Osteocyte (in vitro differentiated cells): ENCODE data around the gene GALNT14. TPM values are rescaled to one million over a fixed set of nuclear protein-coding genes. Genes with fewer than 3 reads are reported as not detected.

Experiments
- DNase-seq: peaks from one replicate; pipeline ENCODE4 v3.0.0; 2021; ENCODE audit warnings: mixed read lengths; ENCODE audit not compliant: unreplicated experiment; ENCODE audit errors: extremely low spot score
- H3K27ac Mint-ChIP-seq: one replicate; pipeline ENCODE4 v1.8.0; 2021; ENCODE audit warnings: mild to moderate bottlenecking, mixed read lengths; ENCODE audit not compliant: unreplicated experiment
- H3K27me3 Mint-ChIP-seq: one replicate; pipeline ENCODE4 v1.8.0; 2021; ENCODE audit warnings: mixed read lengths; ENCODE audit not compliant: unreplicated experiment
- H3K36me3 Mint-ChIP-seq: one replicate; pipeline ENCODE4 v1.8.0; 2021; ENCODE audit warnings: mixed read lengths; ENCODE audit not compliant: unreplicated experiment
- H3K4me1 Mint-ChIP-seq: one replicate; pipeline ENCODE4 v1.8.0; 2021; ENCODE audit warnings: mixed read lengths; ENCODE audit not compliant: unreplicated experiment
- H3K4me3 Mint-ChIP-seq: one replicate; pipeline ENCODE4 v1.8.0; 2021; ENCODE audit warnings: mild to moderate bottlenecking, moderate library complexity, mixed read lengths; ENCODE audit not compliant: unreplicated experiment
- H3K9me3 Mint-ChIP-seq: one replicate; pipeline ENCODE4 v1.8.0; 2021; ENCODE audit warnings: mixed read lengths; ENCODE audit not compliant: unreplicated experiment
- CTCF ChIP-seq: fragments of 200-600 bp; sonication (generic); IDR thresholded peaks from 2 replicates; pipeline ENCODE4 v1.5.0; 2021; ENCODE audit warnings: antibody characterized with exemption, mild to moderate bottlenecking, moderate library complexity
- total RNA-seq: library from RNA; stranded (reverse); gene quantifications from 2 replicates; pipeline ENCODE4 v1.2.1, GENCODE V29; 2021

The GALNT14 gene
- total RNA-seq, 1 donor from 2014 or later, result 4.1 TPM

GRCh38 chr2:31012406-31012805 lies 125.8 kb downstream of the GALNT14 start:
- Mint-ChIP-seq H3K36me3 (no peaks in the 10 kb centered on the region), H3K9me3 (no peaks in the 10 kb centered on the region), H3K4me3 (no peak overlapping the region), H3K27me3 (peaks cover 4% of the 10 kb centered on the region), H3K27ac (no peak overlapping the region), H3K4me1 (no peaks in the 10 kb centered on the region)
- DNase-seq, result no peak
- TF ChIP-seq CTCF, result no peak

GRCh38 chr2:31011587-31011986 lies 126.7 kb downstream of the GALNT14 start:
- Mint-ChIP-seq H3K9me3 (no peaks in the 10 kb centered on the region), H3K4me1 (no peaks in the 10 kb centered on the region), H3K36me3 (no peaks in the 10 kb centered on the region), H3K4me3 (no peak overlapping the region), H3K27me3 (peaks cover 4% of the 10 kb centered on the region), H3K27ac (no peak overlapping the region)
- no peak for TF ChIP-seq CTCF
- DNase-seq, result no peak

GRCh38 chr2:31008561-31009114 lies 129.6 kb downstream of the GALNT14 start:
- H3K27me3 Mint-ChIP-seq, result peaks cover 4% of the 10 kb centered on the region
- H3K36me3 Mint-ChIP-seq, result no peaks in the 10 kb centered on the region
- no peaks in the 10 kb centered on the region for H3K9me3 Mint-ChIP-seq
- H3K27ac Mint-ChIP-seq, result no peak overlapping the region
- no peaks in the 10 kb centered on the region for H3K4me1 Mint-ChIP-seq
- H3K4me3 Mint-ChIP-seq, result no peak overlapping the region
- no peak for TF ChIP-seq CTCF
- DNase-seq, result no peak

GRCh38 chr2:31004257-31004656 lies 134.0 kb downstream of the GALNT14 start:
- Mint-ChIP-seq H3K27ac (no peak overlapping the region), H3K36me3 (no peaks in the 10 kb centered on the region), H3K4me1 (no peaks in the 10 kb centered on the region), H3K27me3 (peaks cover 2% of the 10 kb centered on the region), H3K9me3 (no peaks in the 10 kb centered on the region), H3K4me3 (no peak overlapping the region)
- no peak for DNase-seq
- no peak for TF ChIP-seq CTCF

- no peak for TF ChIP-seq CTCF
Observed at GRCh38 chr2:31003749-31004148, 134.5 kb downstream of the GALNT14 start.

More at GRCh38 chr2:31003749-31004148, 134.5 kb downstream of the GALNT14 start:
- Mint-ChIP-seq H3K27me3 (peaks cover 2% of the 10 kb centered on the region), H3K4me3 (no peak overlapping the region), H3K36me3 (no peaks in the 10 kb centered on the region), H3K9me3 (no peaks in the 10 kb centered on the region), H3K27ac (no peak overlapping the region), H3K4me1 (no peaks in the 10 kb centered on the region)
- no peak for DNase-seq
